D341Med (cell line): ENCODE data around the gene ZNF121.

ENCODE experiments used
- DNase-seq: peaks from one replicate; pipeline ENCODE4 v3.0.0; 2012; ENCODE audit warnings: low spot score

ZNF121 gene

DNA sequence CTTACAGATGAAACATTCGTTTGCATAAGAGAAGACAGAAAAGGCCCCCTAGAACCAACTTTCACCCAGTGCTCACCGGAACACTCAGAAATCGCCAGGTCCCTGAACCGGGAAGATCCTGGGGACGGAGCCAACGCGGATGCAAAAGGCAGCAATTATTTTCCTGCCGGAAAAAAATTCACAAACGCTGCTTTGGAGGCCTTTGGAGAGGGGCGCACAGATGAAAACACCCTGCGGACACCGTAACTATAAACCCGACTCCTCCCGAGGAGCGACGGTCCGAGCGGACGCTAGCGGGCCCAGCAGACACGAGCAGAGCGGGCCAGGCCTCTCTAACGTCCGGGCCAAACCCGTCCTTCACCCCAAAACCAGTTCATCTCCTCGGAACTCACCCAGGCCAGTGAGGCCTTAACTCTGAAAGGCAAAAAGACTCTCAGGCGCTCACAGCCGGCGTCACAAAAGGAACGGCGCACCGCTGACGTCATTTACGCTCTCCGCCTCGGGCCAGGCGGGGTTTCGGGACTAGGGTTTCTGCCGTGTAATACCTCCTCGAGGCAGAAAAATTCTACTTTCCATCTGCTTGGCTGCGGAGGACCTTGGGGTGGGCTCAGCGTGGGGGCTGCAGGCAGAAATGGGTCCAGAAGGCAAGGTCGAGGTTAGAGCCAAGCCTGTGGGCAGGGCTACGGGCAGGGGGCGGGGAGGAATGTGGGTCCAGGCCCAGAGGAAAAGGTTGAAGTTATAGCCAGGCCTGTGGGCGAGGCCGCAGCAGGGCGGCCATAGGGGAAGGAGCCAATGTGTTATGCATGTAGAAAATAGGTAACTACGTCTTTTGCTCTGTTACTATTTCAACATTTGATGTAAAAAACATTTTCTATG lies 45.9 kb downstream of the ZNF121 start, which contains the start of gene ZNF426:
Gene ZNF426, minus strand, starts transcription at position 463 of the 876 bp plus-strand sequence. CDS start 2,413 bp downstream, outside the sequence.
- DNase-seq, result peak; percentile 93

- DNase-seq, result no peak
Measured at GRCh38 chr19:9535934-9536333, 48.4 kb downstream of the ZNF121 start.

DNA sequence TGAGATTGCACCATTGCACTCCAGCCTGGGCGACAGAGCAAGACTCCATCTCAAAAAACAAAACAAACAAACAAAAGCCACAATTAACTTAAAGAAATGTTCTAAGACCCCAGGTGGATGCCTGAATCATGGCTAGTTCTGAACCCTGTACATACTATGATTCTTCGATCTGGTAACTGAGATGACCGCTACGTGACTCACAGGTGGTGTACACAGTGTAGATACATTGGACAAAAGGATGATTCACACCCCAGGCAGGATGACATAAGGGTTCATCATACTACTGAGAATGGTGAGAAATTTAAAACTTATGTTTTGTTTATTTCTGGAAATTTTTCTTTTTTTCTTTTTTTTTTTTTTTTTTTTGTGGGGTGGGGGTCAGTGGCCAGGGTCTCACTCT lies 52.4 kb downstream of the ZNF121 start:
- no peak for DNase-seq

GRCh38 chr19:9528757-9529336 lies 55.5 kb downstream of the ZNF121 start:
- no peak for DNase-seq

- DNase-seq, result no peak
Measured at GRCh38 chr19:9523885-9524474, 60.3 kb downstream of the ZNF121 start.
